ENCODE data around the gene CLINT1.

The CLINT1 gene

DNA sequence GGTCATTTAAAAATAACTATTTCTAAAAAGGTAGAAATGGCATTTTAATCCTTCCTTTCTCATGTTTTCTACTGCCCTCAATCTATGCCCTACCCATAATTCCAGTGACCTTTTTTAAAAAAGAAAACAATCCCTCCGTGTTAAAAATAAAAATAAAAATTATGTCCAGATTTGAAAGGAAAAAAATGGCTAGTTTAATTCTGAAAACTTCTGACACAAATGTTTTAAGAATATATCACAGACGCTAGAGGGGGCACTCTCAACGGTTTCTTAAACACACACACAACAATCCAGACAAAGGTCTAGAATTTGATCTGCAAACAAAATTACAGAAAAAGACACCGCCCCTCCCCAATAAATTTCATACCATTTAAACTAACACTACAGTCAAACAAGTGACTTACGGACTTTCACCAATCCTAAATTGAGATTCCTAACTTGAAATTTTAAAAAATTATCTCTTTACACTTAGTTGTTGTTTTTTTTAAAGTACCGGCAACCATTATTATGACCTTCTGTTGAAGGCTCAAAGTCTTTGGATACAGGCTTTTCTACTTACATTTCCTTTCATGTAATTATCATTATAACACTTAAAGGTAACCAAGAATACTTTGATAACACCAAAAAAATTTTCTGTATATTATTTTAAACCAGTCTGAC lies 38.2 kb downstream of the CLINT1 start:
- TF ChIP-seq, protein P1, sequence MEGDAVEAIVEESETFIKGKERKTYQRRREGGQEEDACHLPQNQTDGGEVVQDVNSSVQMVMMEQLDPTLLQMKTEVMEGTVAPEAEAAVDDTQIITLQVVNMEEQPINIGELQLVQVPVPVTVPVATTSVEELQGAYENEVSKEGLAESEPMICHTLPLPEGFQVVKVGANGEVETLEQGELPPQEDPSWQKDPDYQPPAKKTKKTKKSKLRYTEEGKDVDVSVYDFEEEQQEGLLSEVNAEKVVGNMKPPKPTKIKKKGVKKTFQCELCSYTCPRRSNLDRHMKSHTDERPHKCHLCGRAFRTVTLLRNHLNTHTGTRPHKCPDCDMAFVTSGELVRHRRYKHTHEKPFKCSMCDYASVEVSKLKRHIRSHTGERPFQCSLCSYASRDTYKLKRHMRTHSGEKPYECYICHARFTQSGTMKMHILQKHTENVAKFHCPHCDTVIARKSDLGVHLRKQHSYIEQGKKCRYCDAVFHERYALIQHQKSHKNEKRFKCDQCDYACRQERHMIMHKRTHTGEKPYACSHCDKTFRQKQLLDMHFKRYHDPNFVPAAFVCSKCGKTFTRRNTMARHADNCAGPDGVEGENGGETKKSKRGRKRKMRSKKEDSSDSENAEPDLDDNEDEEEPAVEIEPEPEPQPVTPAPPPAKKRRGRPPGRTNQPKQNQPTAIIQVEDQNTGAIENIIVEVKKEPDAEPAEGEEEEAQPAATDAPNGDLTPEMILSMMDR (IDR thresholded peaks at IDR 0.05; ENCODE audit: low read depth, low read length): peak; percentile 56
- DNase-seq (ENCODE audit: low read depth, low spot score): peak; percentile 62
- H3K4me3 ChIP-seq (ENCODE audit: low read depth, low read length): no peak overlapping the region
- in situ Hi-C loops (cut with HindIII; ENCODE audit: low sequenced_read_pairs): no loop called here

DNA sequence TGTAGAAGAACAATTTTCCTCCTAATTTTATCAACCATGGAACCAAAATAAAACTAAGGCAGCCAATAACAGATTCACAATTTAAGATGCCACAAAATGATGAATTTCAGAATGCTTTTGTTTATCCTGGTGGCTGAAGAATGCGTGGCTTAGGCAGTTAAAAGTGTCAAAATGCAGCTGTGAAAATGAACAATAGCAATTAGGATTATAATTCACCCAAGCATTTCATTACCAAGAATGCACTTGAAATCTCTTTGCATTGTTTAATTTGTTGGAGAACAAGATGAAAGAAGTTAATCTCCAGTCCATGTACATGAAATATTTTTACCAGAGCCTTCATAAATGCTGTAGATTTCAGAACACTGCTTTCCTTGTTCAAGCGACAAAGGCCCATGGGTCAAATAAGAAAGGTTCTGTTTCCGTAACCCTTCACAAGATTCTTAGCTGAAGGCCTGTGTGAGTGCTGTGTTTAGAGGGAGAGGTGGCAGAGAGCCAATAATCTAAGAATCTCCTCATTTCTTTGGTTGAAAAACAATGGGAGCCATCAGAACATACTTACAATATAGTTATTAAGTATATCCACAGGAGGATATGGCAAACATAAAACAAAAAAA lies 39.3 kb downstream of the CLINT1 start:
- peak; percentile 17 for DNase-seq (ENCODE audit: low read depth, low spot score)
- H3K4me3 ChIP-seq (ENCODE audit: low read depth, low read length): no peak overlapping the region
- TF ChIP-seq, protein P1 (IDR thresholded peaks at IDR 0.05; ENCODE audit: low read depth, low read length): no peak
- in situ Hi-C loops (cut with HindIII; ENCODE audit: low sequenced_read_pairs): no loop called here

DNA sequence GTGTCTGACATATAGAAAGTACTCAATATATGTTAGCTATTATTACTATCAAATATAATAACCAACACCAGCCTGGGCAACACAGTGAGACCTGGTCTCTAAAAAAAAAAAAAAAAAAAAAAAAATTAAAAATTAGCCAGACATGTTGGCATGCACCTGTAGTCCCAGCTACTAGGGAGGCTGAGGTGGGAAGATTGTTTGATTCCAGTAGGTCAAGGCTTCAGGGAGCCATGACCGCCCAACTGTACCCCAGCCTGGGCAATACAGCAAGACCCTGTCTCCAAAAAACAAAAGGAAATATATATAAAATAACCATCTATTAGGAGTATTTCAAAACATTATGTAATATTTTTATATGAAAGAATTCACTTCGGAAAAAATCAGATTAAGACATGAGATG lies 40.6 kb downstream of the CLINT1 start:
- no peak for DNase-seq (ENCODE audit: low read depth, low spot score)
- H3K4me3 ChIP-seq (ENCODE audit: low read depth, low read length): no peak overlapping the region
- in situ Hi-C loops (cut with HindIII; ENCODE audit: low sequenced_read_pairs): no loop called here
- TF ChIP-seq, protein P1 (IDR thresholded peaks at IDR 0.05; ENCODE audit: low read depth, low read length): no peak

DNA sequence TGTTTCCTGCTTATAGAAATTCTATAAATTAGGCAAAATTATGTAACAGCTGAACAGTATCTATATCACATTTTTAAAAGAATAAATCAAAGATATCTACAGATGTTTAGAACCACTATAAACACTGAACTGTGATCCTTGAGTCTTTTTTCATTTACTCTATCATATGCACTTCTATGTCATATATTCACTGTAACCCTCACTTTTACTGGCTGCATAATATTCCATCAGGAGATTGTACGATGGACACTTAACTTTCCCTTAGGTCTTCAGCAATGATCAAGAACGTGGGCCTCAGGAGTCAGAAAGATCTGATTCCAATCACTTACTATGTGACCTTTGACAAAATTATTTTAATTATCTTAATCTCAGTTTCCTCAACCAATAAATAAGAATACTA lies 41.0 kb downstream of the CLINT1 start:
- DNase-seq (ENCODE audit: low read depth, low spot score): no peak
- H3K4me3 ChIP-seq (ENCODE audit: low read depth, low read length): no peak overlapping the region
- in situ Hi-C loops (cut with HindIII; ENCODE audit: low sequenced_read_pairs): no loop called here
- TF ChIP-seq, protein P1 (IDR thresholded peaks at IDR 0.05; ENCODE audit: low read depth, low read length): no peak

DNA sequence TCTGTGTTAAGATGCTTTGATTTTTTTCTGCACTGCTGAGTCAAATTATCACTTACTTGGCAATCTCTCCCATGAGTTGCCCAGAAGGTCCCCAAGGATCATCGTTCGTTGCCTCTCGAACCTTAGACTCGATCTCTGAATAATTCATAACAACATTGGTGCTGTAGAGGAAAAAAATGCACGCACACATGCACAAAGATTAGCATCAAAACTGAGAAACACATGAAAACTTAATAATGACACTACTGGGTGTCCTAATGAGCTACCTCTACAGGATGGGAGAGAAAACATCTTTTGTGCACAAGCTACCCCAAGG lies 41.6 kb downstream of the CLINT1 start:
- TF ChIP-seq, protein P1 (IDR thresholded peaks at IDR 0.05; ENCODE audit: low read depth, low read length): no peak
- H3K4me3 ChIP-seq (ENCODE audit: low read depth, low read length): no peak overlapping the region
- in situ Hi-C loops (cut with HindIII; ENCODE audit: low sequenced_read_pairs): no loop called here
- DNase-seq (ENCODE audit: low read depth, low spot score): no peak

DNA sequence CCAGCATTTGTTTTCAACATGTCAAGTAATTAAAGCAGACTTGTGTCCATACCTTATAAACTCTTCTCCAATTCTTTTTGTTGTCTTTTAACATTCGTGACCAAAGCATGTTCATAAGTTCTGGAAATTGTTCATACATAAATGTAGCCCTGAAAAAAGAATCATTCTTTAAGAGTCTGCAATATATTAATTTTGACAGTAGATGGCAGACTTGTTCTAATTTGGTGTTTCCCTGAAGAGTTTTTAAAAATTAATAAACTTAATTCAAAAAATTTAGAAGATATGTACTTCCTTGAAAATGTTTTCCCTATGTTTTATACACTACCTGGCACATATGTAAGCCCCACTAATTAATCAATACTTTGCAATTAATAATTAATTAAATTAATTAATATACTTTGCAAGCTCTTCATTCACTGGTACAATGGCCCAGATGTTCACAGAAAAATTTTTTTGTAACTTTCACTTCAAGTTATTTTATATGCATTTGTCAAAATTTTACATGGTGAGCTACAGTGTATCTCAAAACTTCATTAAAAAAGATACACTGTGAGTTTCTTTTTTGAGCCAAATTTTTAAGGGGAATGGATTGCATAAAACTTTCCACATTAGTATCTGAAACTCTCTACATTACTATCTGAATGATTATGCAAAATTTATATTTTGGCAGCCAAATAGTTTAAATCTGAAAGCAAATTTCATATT lies 42.1 kb downstream of the CLINT1 start:
- peak; percentile 23 for DNase-seq (ENCODE audit: low read depth, low spot score)
- in situ Hi-C loops (cut with HindIII; ENCODE audit: low sequenced_read_pairs): no loop called here
- TF ChIP-seq, protein P1 (IDR thresholded peaks at IDR 0.05; ENCODE audit: low read depth, low read length): peak; percentile 27
- H3K4me3 ChIP-seq (ENCODE audit: low read depth, low read length): no peak overlapping the region

Data from astrocyte of the spinal cord (primary cell).